ENCODE measurements around the gene ETAA1. TPM values are rescaled to one million over a fixed set of nuclear protein-coding genes. Genes with fewer than 3 reads are reported as not detected.

The ETAA1 gene
- total and polyA plus RNA-seq, 2 experiments from 2014 or later: 6.6 to 26.1 TPM

DNA sequence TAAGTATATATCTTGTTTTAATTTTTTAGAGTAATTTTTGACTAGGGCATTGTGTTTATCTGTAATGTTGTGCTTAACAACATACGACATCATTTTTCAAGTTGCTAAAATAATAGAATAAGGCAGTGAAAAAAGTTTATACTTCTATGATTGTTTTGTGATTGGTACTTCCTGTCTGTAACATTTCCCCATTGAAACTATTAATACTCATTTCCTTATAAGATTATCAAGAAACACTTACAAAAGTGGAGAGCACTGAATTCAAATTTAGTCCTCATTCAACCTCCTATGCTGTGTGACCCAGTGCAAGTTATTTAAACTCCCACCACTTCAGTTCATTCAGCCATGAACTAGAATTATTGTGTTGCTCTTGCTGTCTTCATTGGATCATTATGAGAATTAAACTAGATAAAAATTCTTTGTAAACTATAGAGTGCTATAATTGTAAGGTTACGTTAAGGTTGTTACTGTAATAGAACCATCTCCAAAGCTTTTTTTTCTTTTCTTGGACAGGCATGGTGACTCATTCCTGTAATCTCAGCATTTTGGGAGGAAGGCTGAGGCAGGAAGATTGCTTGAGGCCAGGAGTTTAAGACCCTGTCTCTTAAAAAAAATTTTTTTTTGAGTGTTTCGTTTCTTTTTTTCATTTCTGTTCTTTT is 2.8 kb downstream of the ETAA1 start:
- Histone ChIP-seq H3K36me3 (replicated peaks; ENCODE audit: insufficient read depth, low read depth) (no peaks in the 10 kb centered on the region), H3K27ac (peak overlapping the region; percentile 65), H3K4me2 (peak overlapping the region; percentile 74), H3K9me2 (replicated peaks; ENCODE audit: insufficient read depth) (no peaks in the 10 kb centered on the region), H4K20me1 (ENCODE audit: insufficient read depth, poor library complexity, severe bottlenecking) (no peaks in the 10 kb centered on the region), H3K4me1 (ENCODE audit: insufficient read depth) (peaks cover 27% of the 10 kb centered on the region), H3K9me3 (ENCODE audit: low read depth) (no peaks in the 10 kb centered on the region), H2AFZ (no peak overlapping the region), H3K79me2 (peaks cover 23% of the 10 kb centered on the region), H3K4me3 (no peak overlapping the region), H3K27me3 (no peaks in the 10 kb centered on the region)
- TF ChIP-seq EZH2 (IDR thresholded peaks at IDR 0.05; ENCODE audit: borderline replicate concordance) (no peak), EZH2phosphoT487 (IDR thresholded peaks at IDR 0.05; ENCODE audit: low read depth, severe bottlenecking, unreplicated experiment) (no peak)
- TF ChIP-seq, protein P1, sequence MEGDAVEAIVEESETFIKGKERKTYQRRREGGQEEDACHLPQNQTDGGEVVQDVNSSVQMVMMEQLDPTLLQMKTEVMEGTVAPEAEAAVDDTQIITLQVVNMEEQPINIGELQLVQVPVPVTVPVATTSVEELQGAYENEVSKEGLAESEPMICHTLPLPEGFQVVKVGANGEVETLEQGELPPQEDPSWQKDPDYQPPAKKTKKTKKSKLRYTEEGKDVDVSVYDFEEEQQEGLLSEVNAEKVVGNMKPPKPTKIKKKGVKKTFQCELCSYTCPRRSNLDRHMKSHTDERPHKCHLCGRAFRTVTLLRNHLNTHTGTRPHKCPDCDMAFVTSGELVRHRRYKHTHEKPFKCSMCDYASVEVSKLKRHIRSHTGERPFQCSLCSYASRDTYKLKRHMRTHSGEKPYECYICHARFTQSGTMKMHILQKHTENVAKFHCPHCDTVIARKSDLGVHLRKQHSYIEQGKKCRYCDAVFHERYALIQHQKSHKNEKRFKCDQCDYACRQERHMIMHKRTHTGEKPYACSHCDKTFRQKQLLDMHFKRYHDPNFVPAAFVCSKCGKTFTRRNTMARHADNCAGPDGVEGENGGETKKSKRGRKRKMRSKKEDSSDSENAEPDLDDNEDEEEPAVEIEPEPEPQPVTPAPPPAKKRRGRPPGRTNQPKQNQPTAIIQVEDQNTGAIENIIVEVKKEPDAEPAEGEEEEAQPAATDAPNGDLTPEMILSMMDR (IDR thresholded peaks at IDR 0.05; ENCODE audit: poor library complexity): no peak
- WGBS (ENCODE audit: low lambda C conversion rate, missing lambda C conversion rate): 66% methylated on average over 3 of the region's 3 CpGs
- no peak for DNase-seq (ENCODE audit: low spot score)

DNA sequence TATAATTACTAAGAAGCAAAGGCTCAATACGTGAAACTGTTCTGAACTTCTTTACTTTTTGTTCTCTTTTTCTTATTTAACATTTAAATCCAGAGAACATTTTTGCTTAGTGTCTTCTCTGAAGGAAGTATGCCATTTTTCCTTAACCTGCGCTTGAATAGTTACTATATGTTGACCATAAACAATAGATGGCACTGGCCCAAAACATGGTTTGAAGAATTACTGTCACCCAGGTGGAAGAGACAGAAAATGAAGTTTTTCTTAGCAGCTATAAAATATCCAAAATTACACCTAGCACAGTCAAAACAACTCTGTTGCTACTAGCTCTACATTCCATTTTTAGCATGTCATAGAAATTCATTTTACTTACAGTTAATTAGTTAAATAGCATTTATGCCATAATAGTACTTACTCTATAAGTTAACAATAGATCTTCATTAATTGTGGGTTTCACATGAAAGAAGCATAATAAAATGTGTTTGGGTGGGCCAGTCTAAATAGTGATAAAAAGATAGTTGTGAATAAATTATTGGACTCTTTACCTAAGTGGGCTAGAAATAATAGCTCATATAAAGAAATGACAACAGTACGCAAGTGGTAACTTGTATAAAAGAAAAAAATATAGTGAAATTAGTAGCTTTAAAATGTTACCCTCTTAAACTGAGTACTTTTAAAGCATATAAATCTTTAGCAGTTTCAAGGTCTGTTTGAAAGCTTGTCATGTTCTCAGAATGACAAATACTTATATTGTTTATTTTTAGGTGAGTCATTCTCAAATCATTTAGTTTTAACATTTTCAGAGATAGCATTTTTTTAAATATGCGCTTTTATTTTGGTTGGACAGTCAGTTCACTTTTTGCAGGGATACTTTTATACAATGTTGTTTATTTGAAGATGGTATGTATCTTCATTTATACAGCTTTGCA is 3.7 kb downstream of the ETAA1 start:
- Histone ChIP-seq H3K36me3 (replicated peaks; ENCODE audit: insufficient read depth, low read depth) (no peaks in the 10 kb centered on the region), H3K9me2 (replicated peaks; ENCODE audit: insufficient read depth) (no peaks in the 10 kb centered on the region), H3K79me2 (peaks cover 23% of the 10 kb centered on the region), H3K4me3 (no peak overlapping the region), H3K27me3 (no peaks in the 10 kb centered on the region), H4K20me1 (ENCODE audit: insufficient read depth, poor library complexity, severe bottlenecking) (no peaks in the 10 kb centered on the region), H3K4me1 (ENCODE audit: insufficient read depth) (peaks cover 27% of the 10 kb centered on the region), H3K27ac (peak overlapping the region; percentile 65), H3K9me3 (ENCODE audit: low read depth) (no peaks in the 10 kb centered on the region), H3K4me2 (peak overlapping the region; percentile 74), H2AFZ (no peak overlapping the region)
- no peak for DNase-seq (ENCODE audit: low spot score)
- TF ChIP-seq, protein P1 (IDR thresholded peaks at IDR 0.05; ENCODE audit: poor library complexity): no peak
- TF ChIP-seq EZH2 (IDR thresholded peaks at IDR 0.05; ENCODE audit: borderline replicate concordance) (no peak), EZH2phosphoT487 (IDR thresholded peaks at IDR 0.05; ENCODE audit: low read depth, severe bottlenecking, unreplicated experiment) (no peak)
- WGBS (ENCODE audit: low lambda C conversion rate, missing lambda C conversion rate): 77% methylated on average over 4 of the region's 4 CpGs

DNA sequence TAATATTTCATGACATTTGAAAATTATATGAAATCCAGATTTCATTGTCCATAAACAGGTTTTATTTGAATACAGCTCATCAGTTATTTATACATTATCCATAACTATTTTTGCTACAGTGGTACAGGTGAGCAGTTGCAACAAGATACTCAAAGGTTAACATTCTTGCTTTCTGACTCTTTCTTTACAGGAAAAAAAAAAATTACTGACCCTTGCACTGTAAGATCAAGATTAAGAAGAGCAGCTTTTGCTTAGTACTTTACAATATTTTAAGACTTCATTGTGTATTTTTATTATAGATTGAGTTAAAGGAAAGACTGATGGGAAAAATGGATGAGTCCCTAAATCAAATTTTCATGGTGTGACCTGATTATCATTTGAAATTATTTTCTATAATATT is 11.2 kb downstream of the ETAA1 start:
- Histone ChIP-seq H3K9me2 (replicated peaks; ENCODE audit: insufficient read depth) (no peaks in the 10 kb centered on the region), H3K27ac (peak overlapping the region; percentile 20), H3K27me3 (no peaks in the 10 kb centered on the region), H4K20me1 (ENCODE audit: insufficient read depth, poor library complexity, severe bottlenecking) (no peaks in the 10 kb centered on the region), H3K4me2 (no peak overlapping the region), H2AFZ (no peak overlapping the region), H3K36me3 (replicated peaks; ENCODE audit: insufficient read depth, low read depth) (no peaks in the 10 kb centered on the region), H3K9me3 (ENCODE audit: low read depth) (no peaks in the 10 kb centered on the region), H3K4me3 (no peak overlapping the region), H3K4me1 (ENCODE audit: insufficient read depth) (no peaks in the 10 kb centered on the region), H3K79me2 (no peaks in the 10 kb centered on the region)
- TF ChIP-seq EZH2 (IDR thresholded peaks at IDR 0.05; ENCODE audit: borderline replicate concordance): no peak
- TF ChIP-seq, protein P1 (IDR thresholded peaks at IDR 0.05; ENCODE audit: poor library complexity): no peak
- DNase-seq (ENCODE audit: low spot score): no peak
